ENCODE results near the gene SDHA. TPM values are rescaled to one million over a fixed set of nuclear protein-coding genes. Genes with fewer than 3 reads are reported as not detected.

SDHA gene
- total and polyA plus RNA-seq, 2 of the 13 experiments (the other 11 are each of a cell fraction or from before 2014, with no cell fraction given): 185 to 240 TPM

DNA sequence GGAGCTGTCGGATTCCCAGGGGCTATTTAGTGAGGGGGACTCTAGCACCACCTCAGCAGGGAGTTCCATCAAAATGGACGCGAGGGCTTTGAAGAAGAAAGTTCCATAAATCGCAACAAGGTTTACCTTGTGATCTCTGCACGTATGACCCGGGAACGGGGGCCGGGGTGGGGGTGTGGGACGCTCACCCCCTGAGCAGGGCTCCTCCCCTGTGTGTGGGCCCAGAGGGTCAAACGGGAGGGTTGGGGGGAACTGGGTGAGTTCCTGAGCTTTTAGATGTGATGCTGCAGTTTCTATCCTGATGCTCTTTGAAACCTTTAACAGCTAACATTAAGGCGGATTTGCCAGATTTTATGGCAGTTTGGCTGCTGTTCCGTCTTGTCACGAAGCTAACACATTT is 45.7 kb upstream of the SDHA start:
- CTCF ChIA-PET (ENCODE audit: low intra/inter-chr PET ratio, low total read pairs): no interaction called here
- BruUV-seq (replicated peaks): no TSS peak
- FAIRE-seq (no peak), DNase-seq (ENCODE audit: low spot score) (no peak), ATAC-seq (no peak)
- 60% methylated on average over 4 of the region's 13 CpGs for WGBS (ENCODE audit: low lambda C conversion rate)
- no peak overlapping the region for H3K4me2 ChIP-seq (ENCODE audit: low read depth, low read length)
- no peaks in the 10 kb centered on the region for H3K4me1 ChIP-seq (ENCODE audit: insufficient read depth, low read length)
- no peaks in the 10 kb centered on the region for H3K79me2 ChIP-seq (ENCODE audit: insufficient read depth, low read length)
- no peak overlapping the region for H2AFZ ChIP-seq (ENCODE audit: low read length)
- H3K9me3 ChIP-seq (ENCODE audit: low read length): no peaks in the 10 kb centered on the region
- no peak overlapping the region for H3K27ac ChIP-seq (ENCODE audit: extremely low read length, insufficient read depth, low read length)
- in situ Hi-C loops (cut with HindIII; ENCODE audit: extremely low pct_ligation_motif_present, low pct_unique_long_range_greater_than_20kb): no loop called here
- no peak overlapping the region for H3K9ac ChIP-seq (ENCODE audit: insufficient read depth, low read depth, low read length)
- H3K27me3 ChIP-seq (ENCODE audit: control insufficient read depth in 1 of 2, insufficient read depth in 2 of 2, low read length in 2 of 2): peaks cover 3 to 57% of the 10 kb centered on the region in 2 experiments
- no peaks in the 10 kb centered on the region for H4K20me1 ChIP-seq (ENCODE audit: insufficient read depth, low read length)
- intact Hi-C loops (cut with micrococcal nuclease; ENCODE audit: unreplicated experiment): no loop called here
- no peak overlapping the region for H3K4me3 ChIP-seq (replicated peaks in 1 of 3; ENCODE audit: insufficient read depth in 1 of 3, low read depth in 2 of 3, low read length in 3 of 3)
- H3K36me3 ChIP-seq (replicated peaks in 1 of 2; ENCODE audit: control insufficient read depth in 1 of 2, insufficient read depth in 2 of 2, low read length in 2 of 2): no peaks in the 10 kb centered on the region
- POLR2A ChIA-PET: no interaction called here
- TF ChIP-seq ZNF282 (IDR thresholded peaks at IDR 0.05; ENCODE audit: partially characterized antibody) (no peak), MYC (CRISPR knock-in tag; IDR thresholded peaks at IDR 0.05; ENCODE audit: borderline replicate concordance) (no peak), SMYD3 (CRISPR knock-in tag; IDR thresholded peaks at IDR 0.05) (no peak), HOXA9 (CRISPR knock-in tag; IDR thresholded peaks at IDR 0.05; ENCODE audit: borderline replicate concordance) (no peak), KLF16 (CRISPR knock-in tag; IDR thresholded peaks at IDR 0.05) (no peak)
- TF ChIP-seq, protein P1, sequence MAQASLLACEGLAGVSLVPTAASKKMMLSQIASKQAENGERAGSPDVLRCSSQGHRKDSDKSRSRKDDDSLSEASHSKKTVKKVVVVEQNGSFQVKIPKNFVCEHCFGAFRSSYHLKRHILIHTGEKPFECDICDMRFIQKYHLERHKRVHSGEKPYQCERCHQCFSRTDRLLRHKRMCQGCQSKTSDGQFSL (CRISPR knock-in tag; IDR thresholded peaks at IDR 0.05): no peak
- TF ChIP-seq, protein P2, sequence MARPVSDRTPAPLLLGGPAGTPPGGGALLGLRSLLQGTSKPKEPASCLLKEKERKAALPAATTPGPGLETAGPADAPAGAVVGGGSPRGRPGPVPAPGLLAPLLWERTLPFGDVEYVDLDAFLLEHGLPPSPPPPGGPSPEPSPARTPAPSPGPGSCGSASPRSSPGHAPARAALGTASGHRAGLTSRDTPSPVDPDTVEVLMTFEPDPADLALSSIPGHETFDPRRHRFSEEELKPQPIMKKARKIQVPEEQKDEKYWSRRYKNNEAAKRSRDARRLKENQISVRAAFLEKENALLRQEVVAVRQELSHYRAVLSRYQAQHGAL (CRISPR knock-in tag; IDR thresholded peaks at IDR 0.05; ENCODE audit: not compliant biosample characterization): no peak
- TF ChIP-seq, protein P3, sequence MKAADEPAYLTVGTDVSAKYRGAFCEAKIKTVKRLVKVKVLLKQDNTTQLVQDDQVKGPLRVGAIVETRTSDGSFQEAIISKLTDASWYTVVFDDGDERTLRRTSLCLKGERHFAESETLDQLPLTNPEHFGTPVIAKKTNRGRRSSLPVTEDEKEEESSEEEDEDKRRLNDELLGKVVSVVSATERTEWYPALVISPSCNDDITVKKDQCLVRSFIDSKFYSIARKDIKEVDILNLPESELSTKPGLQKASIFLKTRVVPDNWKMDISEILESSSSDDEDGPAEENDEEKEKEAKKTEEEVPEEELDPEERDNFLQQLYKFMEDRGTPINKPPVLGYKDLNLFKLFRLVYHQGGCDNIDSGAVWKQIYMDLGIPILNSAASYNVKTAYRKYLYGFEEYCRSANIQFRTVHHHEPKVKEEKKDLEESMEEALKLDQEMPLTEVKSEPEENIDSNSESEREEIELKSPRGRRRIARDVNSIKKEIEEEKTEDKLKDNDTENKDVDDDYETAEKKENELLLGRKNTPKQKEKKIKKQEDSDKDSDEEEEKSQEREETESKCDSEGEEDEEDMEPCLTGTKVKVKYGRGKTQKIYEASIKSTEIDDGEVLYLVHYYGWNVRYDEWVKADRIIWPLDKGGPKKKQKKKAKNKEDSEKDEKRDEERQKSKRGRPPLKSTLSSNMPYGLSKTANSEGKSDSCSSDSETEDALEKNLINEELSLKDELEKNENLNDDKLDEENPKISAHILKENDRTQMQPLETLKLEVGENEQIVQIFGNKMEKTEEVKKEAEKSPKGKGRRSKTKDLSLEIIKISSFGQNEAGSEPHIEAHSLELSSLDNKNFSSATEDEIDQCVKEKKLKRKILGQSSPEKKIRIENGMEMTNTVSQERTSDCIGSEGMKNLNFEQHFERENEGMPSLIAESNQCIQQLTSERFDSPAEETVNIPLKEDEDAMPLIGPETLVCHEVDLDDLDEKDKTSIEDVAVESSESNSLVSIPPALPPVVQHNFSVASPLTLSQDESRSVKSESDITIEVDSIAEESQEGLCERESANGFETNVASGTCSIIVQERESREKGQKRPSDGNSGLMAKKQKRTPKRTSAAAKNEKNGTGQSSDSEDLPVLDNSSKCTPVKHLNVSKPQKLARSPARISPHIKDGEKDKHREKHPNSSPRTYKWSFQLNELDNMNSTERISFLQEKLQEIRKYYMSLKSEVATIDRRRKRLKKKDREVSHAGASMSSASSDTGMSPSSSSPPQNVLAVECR (CRISPR knock-in tag; IDR thresholded peaks at IDR 0.05; ENCODE audit: borderline replicate concordance): no peak
- TF ChIP-seq, protein P4, sequence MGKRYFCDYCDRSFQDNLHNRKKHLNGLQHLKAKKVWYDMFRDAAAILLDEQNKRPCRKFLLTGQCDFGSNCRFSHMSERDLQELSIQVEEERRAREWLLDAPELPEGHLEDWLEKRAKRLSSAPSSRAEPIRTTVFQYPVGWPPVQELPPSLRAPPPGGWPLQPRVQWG (CRISPR knock-in tag; IDR thresholded peaks at IDR 0.05; ENCODE audit: borderline replicate concordance, low read depth): no peak
